Measurements from ENCODE around the gene MED22. TPM values are rescaled to one million over a fixed set of nuclear protein-coding genes. Genes with fewer than 3 reads are reported as not detected.
A peak's percentile ranks its signal among the peaks of the same experiment; 100 is the strongest.

The MED22 gene
- total RNA-seq, 1 donor = 11.4 TPM

GRCh38 chr9:133352635-133353340 is 4.9 kb upstream of the MED22 start:
- Histone ChIP-seq H3K27me3 (ENCODE audit: insufficient read depth, low read length) (no peaks in the 10 kb centered on the region), H3K4me3 (ENCODE audit: low read length) (no peak overlapping the region), H3K9me3 (ENCODE audit: low read depth, low read length) (no peaks in the 10 kb centered on the region), H3K4me1 (ENCODE audit: insufficient read depth, low read length) (peaks cover 35% of the 10 kb centered on the region)

- no peaks in the 10 kb centered on the region for H3K27me3 ChIP-seq (ENCODE audit: insufficient read depth, low read length)
- H3K4me3 ChIP-seq (ENCODE audit: low read length) = no peak overlapping the region
- H3K9me3 ChIP-seq (ENCODE audit: low read depth, low read length) = no peaks in the 10 kb centered on the region
- peaks cover 31% of the 10 kb centered on the region for H3K4me1 ChIP-seq (ENCODE audit: insufficient read depth, low read length)
These were observed 4.1 kb upstream of the MED22 start for GRCh38 chr9:133351908-133352634.

GRCh38 chr9:133351526-133351907 is 3.6 kb upstream of the MED22 start:
- Histone ChIP-seq H3K27me3 (ENCODE audit: insufficient read depth, low read length) (no peaks in the 10 kb centered on the region), H3K9me3 (ENCODE audit: low read depth, low read length) (no peaks in the 10 kb centered on the region), H3K4me3 (ENCODE audit: low read length) (no peak overlapping the region), H3K4me1 (ENCODE audit: insufficient read depth, low read length) (peaks cover 33% of the 10 kb centered on the region)

- Histone ChIP-seq H3K4me3 (ENCODE audit: low read length) (no peak overlapping the region), H3K27me3 (ENCODE audit: insufficient read depth, low read length) (no peaks in the 10 kb centered on the region), H3K9me3 (ENCODE audit: low read depth, low read length) (no peaks in the 10 kb centered on the region), H3K4me1 (ENCODE audit: insufficient read depth, low read length) (peaks cover 32% of the 10 kb centered on the region)
These were observed 2.2 kb upstream of the MED22 start for GRCh38 chr9:133349965-133350616.

GRCh38 chr9:133348718-133349573 is 1.0 kb upstream of the MED22 start:
- Histone ChIP-seq H3K4me1 (ENCODE audit: insufficient read depth, low read length) (peaks cover 27% of the 10 kb centered on the region), H3K9me3 (ENCODE audit: low read depth, low read length) (no peaks in the 10 kb centered on the region), H3K27me3 (ENCODE audit: insufficient read depth, low read length) (no peaks in the 10 kb centered on the region), H3K4me3 (ENCODE audit: low read length) (peak overlapping the region; percentile 99)

GRCh38 chr9:133347515-133347984 is 381 bp downstream of the MED22 start:
- Histone ChIP-seq H3K9me3 (ENCODE audit: low read depth, low read length) (no peaks in the 10 kb centered on the region), H3K4me1 (ENCODE audit: insufficient read depth, low read length) (peaks cover 30% of the 10 kb centered on the region), H3K27me3 (ENCODE audit: insufficient read depth, low read length) (no peaks in the 10 kb centered on the region), H3K4me3 (ENCODE audit: low read length) (peak overlapping the region; percentile 99)

- Histone ChIP-seq H3K4me3 (ENCODE audit: low read length) (no peak overlapping the region), H3K4me1 (ENCODE audit: insufficient read depth, low read length) (peaks cover 43% of the 10 kb centered on the region)
These were observed 1.7 kb downstream of the MED22 start for GRCh38 chr9:133346021-133346785.

GRCh38 chr9:133345596-133345995 is 2.3 kb downstream of the MED22 start:
- Histone ChIP-seq H3K9me3 (ENCODE audit: low read depth, low read length) (no peaks in the 10 kb centered on the region), H3K4me3 (ENCODE audit: low read length) (no peak overlapping the region), H3K27me3 (ENCODE audit: insufficient read depth, low read length) (no peaks in the 10 kb centered on the region), H3K4me1 (ENCODE audit: insufficient read depth, low read length) (peaks cover 50% of the 10 kb centered on the region)

More at GRCh38 chr9:133346021-133346785, 1.7 kb downstream of the MED22 start:
- Histone ChIP-seq H3K9me3 (ENCODE audit: low read depth, low read length) (no peaks in the 10 kb centered on the region), H3K27me3 (ENCODE audit: insufficient read depth, low read length) (no peaks in the 10 kb centered on the region)

- no peaks in the 10 kb centered on the region for H3K9me3 ChIP-seq (ENCODE audit: low read depth, low read length)
- no peak overlapping the region for H3K4me3 ChIP-seq (ENCODE audit: low read length)
- peaks cover 56% of the 10 kb centered on the region for H3K4me1 ChIP-seq (ENCODE audit: insufficient read depth, low read length)
- no peaks in the 10 kb centered on the region for H3K27me3 ChIP-seq (ENCODE audit: insufficient read depth, low read length)
These were observed 3.0 kb downstream of the MED22 start for GRCh38 chr9:133344979-133345378.

GRCh38 chr9:133344071-133344470 is 3.9 kb downstream of the MED22 start:
- Histone ChIP-seq H3K4me1 (ENCODE audit: insufficient read depth, low read length) (peaks cover 60% of the 10 kb centered on the region), H3K27me3 (ENCODE audit: insufficient read depth, low read length) (no peaks in the 10 kb centered on the region), H3K4me3 (ENCODE audit: low read length) (no peak overlapping the region), H3K9me3 (ENCODE audit: low read depth, low read length) (no peaks in the 10 kb centered on the region)

GRCh38 chr9:133342570-133342969 is 5.4 kb downstream of the MED22 start:
- peaks cover 61% of the 10 kb centered on the region for H3K4me1 ChIP-seq (ENCODE audit: insufficient read depth, low read length)
- H3K4me3 ChIP-seq (ENCODE audit: low read length) = no peak overlapping the region
- no peaks in the 10 kb centered on the region for H3K27me3 ChIP-seq (ENCODE audit: insufficient read depth, low read length)
- no peaks in the 10 kb centered on the region for H3K9me3 ChIP-seq (ENCODE audit: low read depth, low read length)

- Histone ChIP-seq H3K27me3 (ENCODE audit: insufficient read depth, low read length) (no peaks in the 10 kb centered on the region), H3K4me1 (ENCODE audit: insufficient read depth, low read length) (peaks cover 58% of the 10 kb centered on the region), H3K9me3 (ENCODE audit: low read depth, low read length) (no peaks in the 10 kb centered on the region), H3K4me3 (ENCODE audit: low read length) (no peak overlapping the region)
These were observed 5.9 kb downstream of the MED22 start for GRCh38 chr9:133342069-133342406.

GRCh38 chr9:133341369-133342068 is 6.4 kb downstream of the MED22 start:
- Histone ChIP-seq H3K27me3 (ENCODE audit: insufficient read depth, low read length) (no peaks in the 10 kb centered on the region), H3K9me3 (ENCODE audit: low read depth, low read length) (no peaks in the 10 kb centered on the region), H3K4me3 (ENCODE audit: low read length) (peak overlapping the region; percentile 0), H3K4me1 (ENCODE audit: insufficient read depth, low read length) (peaks cover 58% of the 10 kb centered on the region)

GRCh38 chr9:133340916-133341315 is 7.0 kb downstream of the MED22 start:
- Histone ChIP-seq H3K4me3 (ENCODE audit: low read length) (peak overlapping the region; percentile 0), H3K27me3 (ENCODE audit: insufficient read depth, low read length) (no peaks in the 10 kb centered on the region), H3K4me1 (ENCODE audit: insufficient read depth, low read length) (peaks cover 56% of the 10 kb centered on the region), H3K9me3 (ENCODE audit: low read depth, low read length) (no peaks in the 10 kb centered on the region)
